Activated CD8-positive, alpha-beta memory T cell treated with anti-CD3 and anti-CD28 coated beads for 36 hours (primary cell): Measurements from ENCODE around the gene KITLG. TPM values are rescaled to one million over a fixed set of nuclear protein-coding genes. Genes with fewer than 3 reads are reported as not detected.

Source experiments
- CTCF ChIA-PET: fragments of 350-600 bp; sonication (Branson Sonifier 250); formaldehyde crosslinking; loops from one replicate; lab custom pipeline; 2021; ENCODE audit warnings: antibody characterized with exemption; lab: Charles Lee
- POLR2A ChIA-PET: fragments of 350-600 bp; sonication (Branson Sonifier 250); formaldehyde crosslinking; loops from one replicate; lab custom pipeline; 2021; ENCODE audit warnings: antibody characterized with exemption; lab: Charles Lee
- total RNA-seq, 2 experiments: library from RNA; stranded (reverse); gene quantifications; one replicate each; pipeline ENCODE4 v1.2.3, GENCODE V29; 2021

KITLG gene
- total RNA-seq, 2 experiments from 2014 or later = 0.15 to 0.17 TPM

DNA sequence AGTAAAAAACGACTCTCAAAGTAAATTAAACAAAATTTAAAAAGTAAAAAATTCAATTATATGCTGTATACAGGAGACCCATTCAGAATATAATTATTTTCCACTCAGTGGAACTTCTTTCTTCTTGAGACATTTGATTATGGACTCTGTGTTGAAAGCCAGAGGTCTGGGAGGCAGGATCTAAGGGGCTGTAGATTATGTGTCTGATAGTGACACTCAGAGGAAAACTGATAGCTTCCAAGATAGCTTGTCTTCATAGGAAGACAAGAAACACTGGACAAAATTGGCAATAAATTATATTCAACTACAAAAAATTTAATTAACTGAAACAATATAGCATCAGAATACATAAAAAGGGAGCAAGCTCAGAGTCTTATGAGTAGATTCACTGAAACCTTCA is 135.8 kb downstream of the KITLG start:
- ChIA-PET POLR2A (no interaction called here), CTCF (no interaction called here)
